IMR-90 (cell line): ENCODE data around the gene ZNF711. TPM values are rescaled to one million over a fixed set of nuclear protein-coding genes. Genes with fewer than 3 reads are reported as not detected.

Source experiments
- ATAC-seq: fragments of 200-7000 bp; cut with Tn5 transposase; 2 replicates; pipeline ENCODE4 v1.9.1; 2020; ENCODE audit warnings: low read depth, mild to moderate bottlenecking, moderate library complexity
- BruUV-seq: library from RNA; stranded (reverse); fragments of 400-500 nt; replicated peaks from 2 replicates; lab custom pipeline; 2021; lab: Mats Ljungman, UMichigan
- CTCF ChIA-PET: fragments of 300-600 bp; formaldehyde crosslinking; extraction: SDS; loops from one replicate; lab custom pipeline; 2021; ENCODE audit warnings: antibody characterized with exemption; lab: Yijun Ruan, JAX
- POLR2A ChIA-PET: fragments of 300-600 bp; sonication (Branson Sonifier 250); formaldehyde crosslinking; loops from one replicate; lab custom pipeline; 2022; ENCODE audit warnings: antibody characterized with exemption; ENCODE audit not compliant: unreplicated experiment; lab: Charles Lee
- DNase-seq: peaks from one replicate; pipeline ENCODE4 v3.0.0; 2013
- H2AFZ ChIP-seq: replicated peaks from 2 replicates; pipeline ENCODE3; 2013; ENCODE audit warnings: low read length, mild to moderate bottlenecking; ENCODE audit not compliant: poor library complexity
- H2AK5ac ChIP-seq: 2 replicates; pipeline ENCODE4 v1.6.1; 2013; ENCODE audit warnings: low read depth, low read length, inconsistent platforms
- H2AK9ac ChIP-seq: replicated peaks from 2 replicates; pipeline ENCODE3; 2013; ENCODE audit warnings: mild to moderate bottlenecking, low read depth, low read length, moderate library complexity; ENCODE audit not compliant: poor library complexity
- H2BK120ac ChIP-seq: 2 replicates; pipeline ENCODE4 v1.6.1; 2013; ENCODE audit warnings: low read depth, low read length, inconsistent platforms
- H2BK15ac ChIP-seq: 3 replicates; pipeline ENCODE4 v1.6.1; 2013; ENCODE audit warnings: low read depth, low read length, inconsistent platforms
- H2BK20ac ChIP-seq: 2 replicates; pipeline ENCODE4 v1.6.1; 2013; ENCODE audit warnings: low read depth, mild to moderate bottlenecking, inconsistent platforms, low read length, moderate library complexity
- H2BK5ac ChIP-seq: 2 replicates; pipeline ENCODE4 v1.6.1; 2013; ENCODE audit warnings: mild to moderate bottlenecking, low read depth, low read length, inconsistent platforms; ENCODE audit not compliant: poor library complexity, severe bottlenecking
- H3K14ac ChIP-seq: replicated peaks from 2 replicates; pipeline ENCODE4 v1.6.1; 2013; ENCODE audit warnings: low read depth, low read length, inconsistent platforms
- H3K18ac ChIP-seq: 2 replicates; pipeline ENCODE4 v1.6.1; 2013; ENCODE audit warnings: low read depth, low read length, control low read depth
- H3K23ac ChIP-seq: 2 replicates; pipeline ENCODE4 v1.6.1; 2013; ENCODE audit warnings: low read depth, low read length, inconsistent platforms
- H3K27ac ChIP-seq: 2 replicates; pipeline ENCODE4 v1.5.1; 2013; ENCODE audit warnings: mild to moderate bottlenecking, control low read depth, low read length; ENCODE audit not compliant: insufficient read depth
- H3K27me3 ChIP-seq: 2 replicates; pipeline ENCODE4 v1.6.1; 2013; ENCODE audit warnings: low read length; ENCODE audit not compliant: control insufficient read depth, insufficient read depth
- H3K36me3 ChIP-seq: 2 replicates; pipeline ENCODE4 v1.6.1; 2013; ENCODE audit warnings: low read length, mixed read lengths; ENCODE audit not compliant: control insufficient read depth, insufficient read depth
- H3K4ac ChIP-seq: 2 replicates; pipeline ENCODE4 v1.6.1; 2013; ENCODE audit warnings: low read depth, low read length, inconsistent platforms
- H3K4me1 ChIP-seq: 2 replicates; pipeline ENCODE4 v1.6.1; 2013; ENCODE audit warnings: low read length, mixed read lengths; ENCODE audit not compliant: control insufficient read depth, insufficient read depth
- H3K4me2 ChIP-seq: 2 replicates; pipeline ENCODE4 v1.6.1; 2013; ENCODE audit warnings: low read depth, mild to moderate bottlenecking, control low read depth, low read length, moderate library complexity
- H3K4me3 ChIP-seq: 2 replicates; pipeline ENCODE4 v1.5.1; 2013; ENCODE audit warnings: low read depth, mild to moderate bottlenecking, control low read depth, low read length, moderate library complexity; ENCODE audit not compliant: insufficient read depth
- H3K56ac ChIP-seq: 2 replicates; pipeline ENCODE4 v1.6.1; 2013; ENCODE audit warnings: low read length, inconsistent platforms; ENCODE audit not compliant: insufficient read depth; ENCODE audit errors: extremely low read depth
- H3K79me1 ChIP-seq, 2 experiments: 2 replicates each; pipeline ENCODE4 v1.6.1; 2013; ENCODE audit warnings: low read length in 2 of 2, inconsistent platforms in 1 of 2, low read depth in 1 of 2
- H3K9ac ChIP-seq: 2 replicates; pipeline ENCODE4 v1.6.1; 2013; ENCODE audit warnings: low read depth, low read length, control low read depth
- H3K9me1 ChIP-seq: 2 replicates; pipeline ENCODE4 v1.6.1; 2013; ENCODE audit warnings: low read length, inconsistent platforms; ENCODE audit not compliant: insufficient read depth
- H3K9me3 ChIP-seq: 2 replicates; pipeline ENCODE4 v1.6.1; 2013; ENCODE audit warnings: low read length; ENCODE audit not compliant: control insufficient read depth, insufficient read depth
- H4K20me1 ChIP-seq: 2 replicates; pipeline ENCODE4 v1.6.1; 2013; ENCODE audit warnings: low read length, inconsistent platforms; ENCODE audit not compliant: insufficient read depth
- H4K5ac ChIP-seq: 2 replicates; pipeline ENCODE4 v1.6.1; 2013; ENCODE audit warnings: mild to moderate bottlenecking, low read depth, low read length, control low read depth
- H4K8ac ChIP-seq, 2 experiments: 2 replicates each; pipeline ENCODE4 v1.6.1; 2013; ENCODE audit warnings: low read depth in 2 of 2, low read length in 2 of 2, control low read depth in 1 of 2, inconsistent platforms in 1 of 2
- H4K91ac ChIP-seq: 2 replicates; pipeline ENCODE4 v1.6.1; 2013; ENCODE audit warnings: low read depth, low read length, inconsistent platforms; ENCODE audit not compliant: insufficient read depth
- CTCF ChIP-seq: conservative IDR thresholded peaks from 2 replicates; pipeline ENCODE4 v1.5.1; 2012; ENCODE audit warnings: mild to moderate bottlenecking, low read depth, low read length, improper control_type of control experiment
- ELK1 ChIP-seq: fragments of 150-350 bp; IDR thresholded peaks from 2 replicates; pipeline ENCODE4 v1.6.1; 2016; ENCODE audit warnings: low read depth, mild to moderate bottlenecking, low read length, moderate library complexity, borderline replicate concordance
- MAZ ChIP-seq: IDR thresholded peaks from 2 replicates; pipeline ENCODE4 v1.6.1; 2012; ENCODE audit warnings: low read depth, mild to moderate bottlenecking, low read length, improper control_type of control experiment, moderate library complexity, borderline replicate concordance
- MXI1 ChIP-seq: IDR thresholded peaks from 2 replicates; pipeline ENCODE4 v1.6.1; 2012; ENCODE audit warnings: low read depth, mild to moderate bottlenecking, low read length, moderate library complexity, borderline replicate concordance
- NFE2L2 ChIP-seq: fragments of 150-350 bp; IDR thresholded peaks from 2 replicates; pipeline ENCODE4 v1.6.1; 2016; ENCODE audit warnings: low read depth, mild to moderate bottlenecking, low read length
- POLR2A ChIP-seq: IDR thresholded peaks from 2 replicates; pipeline ENCODE4 v1.6.1; 2012; ENCODE audit warnings: mild to moderate bottlenecking, low read depth, low read length
- RFX5 ChIP-seq: IDR thresholded peaks from 2 replicates; pipeline ENCODE4 v1.8.0; 2012; ENCODE audit warnings: low read depth, mild to moderate bottlenecking, low read length, moderate library complexity
- USF2 ChIP-seq: fragments of 150-350 bp; IDR thresholded peaks from 2 replicates; pipeline ENCODE4 v1.6.1; 2017; ENCODE audit warnings: mild to moderate bottlenecking, antibody characterized with exemption, low read length, low read depth
- WGBS, 2 experiments: methylation state at CpG; one replicate each; pipeline versions ENCODE4 v1.1.5 to v1.1.7; 2013; ENCODE audit warnings: missing lambda C conversion rate in 2 of 2; ENCODE audit not compliant: insufficient read length in 1 of 2; ENCODE audit errors: extremely low coverage in 2 of 2; 5-methylcytosine and 5-hydroxymethylcytosine counted together
- dilution Hi-C: fragments of 300-500 bp; cut with HindIII; formaldehyde crosslinking; loops from one replicate; pipeline ENCODE4 v1.14.3; 2018; ENCODE audit warnings: low sequenced_read_pairs; ENCODE audit not compliant: unreplicated experiment
- in situ Hi-C: fragments of 300-500 bp; cut with MboI; formaldehyde crosslinking; loops from 3 replicates; pipeline ENCODE4 v1.14.3; 2019; ENCODE audit warnings: low sequenced_read_pairs, inconsistent platforms, mixed read lengths
- intact Hi-C: fragments of 100-400 bp; cut with micrococcal nuclease; formaldehyde crosslinking; loops from 2 replicates; pipeline ENCODE4 v1.10.0; 2022
- polyA plus RNA-seq, 3 experiments: library from polyadenylated mRNA; depleted of rRNA; stranded (reverse); fragments of >200 nt; gene quantifications; 2 replicates each; pipeline ENCODE4 v1.2.3, GENCODE V29; 2012; ENCODE audit warnings: low replicate concordance in 1 of 3
- total RNA-seq: library from RNA; depleted of rRNA; stranded (reverse); fragments of >200 nt; gene quantifications from 2 replicates; pipeline ENCODE4 v1.2.3, GENCODE V29; 2012

ZNF711 gene
- total and polyA plus RNA-seq, 2 of the 4 experiments (the other 2 are of a cell fraction) = 2.3 to 2.9 TPM

GRCh38 chrX:85303544-85303943 is 59.8 kb downstream of the ZNF711 start:
- Histone ChIP-seq H2BK5ac (no peak overlapping the region), H3K14ac (no peak overlapping the region), H3K4me1 (no peaks in the 10 kb centered on the region), H3K9me3 (no peaks in the 10 kb centered on the region), H2AK9ac (no peak overlapping the region), H2BK15ac (no peak overlapping the region), H3K4me3 (no peak overlapping the region), H3K27ac (no peak overlapping the region), H3K27me3 (no peaks in the 10 kb centered on the region), H3K9ac (no peak overlapping the region), H4K20me1 (no peaks in the 10 kb centered on the region), H3K18ac (no peak overlapping the region), H3K4ac (no peak overlapping the region), H3K23ac (no peak overlapping the region), H2BK120ac (no peak overlapping the region), H4K8ac (no peak overlapping the region), H3K79me1 (no peaks in the 10 kb centered on the region), H3K56ac (no peak overlapping the region), H2BK20ac (no peak overlapping the region), H3K36me3 (no peaks in the 10 kb centered on the region), H4K5ac (no peak overlapping the region), H2AFZ (no peak overlapping the region), H3K4me2 (no peak overlapping the region), H3K9me1 (no peaks in the 10 kb centered on the region), H4K91ac (no peak overlapping the region), H2AK5ac (no peak overlapping the region)
- BruUV-seq = no TSS peak
- intact Hi-C loops (no loop called here), dilution Hi-C loops (no loop called here), in situ Hi-C loops (no loop called here)
- TF ChIP-seq ELK1 (no peak), USF2 (no peak), CTCF (no peak), MXI1 (no peak), NFE2L2 (no peak), RFX5 (no peak), POLR2A (no peak), MAZ (no peak)
- no CpG with 5 or more reads among the region's 3 CpGs for WGBS, 2 experiments
- ChIA-PET POLR2A (no interaction called here), CTCF (no interaction called here)
- DNase-seq = no peak
- ATAC-seq = no peak
